ENCODE measurements around the gene NOL3. TPM values are rescaled to one million over a fixed set of nuclear protein-coding genes. Genes with fewer than 3 reads are reported as not detected.

The NOL3 gene
- total RNA-seq, 5 donors from 2014 or later (not counting 1 experiment from before 2014, with no cell fraction given) = 2.1 to 8.0 (median 5.2) TPM

DNA sequence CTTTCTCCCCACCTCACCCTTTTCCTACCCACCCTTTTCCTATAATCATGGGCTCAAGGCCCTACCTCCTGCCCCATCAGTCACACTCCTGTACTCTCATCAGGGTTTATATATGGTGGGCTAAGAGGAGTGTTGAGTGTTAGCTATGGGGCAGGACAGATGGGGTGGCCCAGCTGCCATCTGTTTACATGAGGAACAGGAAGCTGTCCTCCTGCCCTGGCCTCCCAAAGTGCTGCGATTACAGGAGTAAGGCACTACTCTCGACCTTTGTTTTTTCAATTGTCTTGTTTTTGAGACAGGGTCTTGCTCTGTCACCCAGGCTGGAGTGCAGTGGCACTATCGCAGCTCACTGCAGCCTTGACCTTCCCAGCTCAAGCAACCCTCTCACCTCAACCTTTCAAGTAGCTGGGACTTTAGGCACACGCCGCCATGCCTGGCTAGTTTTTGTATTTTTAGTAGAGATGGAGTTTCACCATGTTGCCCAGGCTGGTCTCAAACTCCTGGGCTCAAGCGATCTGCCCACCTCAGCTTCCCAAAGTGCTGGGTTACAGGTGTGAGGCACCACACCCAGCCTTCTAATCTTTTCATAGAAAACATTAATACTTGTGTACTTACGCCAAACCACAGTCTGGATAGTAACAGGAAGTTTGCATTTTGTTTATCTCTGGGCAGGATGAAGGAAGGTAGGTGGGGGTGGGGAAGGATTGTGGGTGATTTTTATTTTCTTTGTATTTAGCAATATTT, 12.3 kb upstream of the NOL3 start:
- peak in 1 of 4 experiments; percentile 4 for ATAC-seq (replicated peaks in 1 of 4)
- peak overlapping the region; percentile 87 to 93 (median 92) for H3K4me3 Mint-ChIP-seq
- DNase-seq = peak in 1 of 35 experiments; percentile 61
- peaks cover 6% of the 10 kb centered on the region for H3K36me3 Mint-ChIP-seq
- ChIA-PET CTCF (interaction anchor here (0.5 to 1.6 kb wide), 9 partner anchors 10 to 183 kb away, joined by 3 to 8 read pairs (median 3); partner anchors contain the start of gene FHOD1 (in 1 of the 2)), POLR2A (interaction anchor here in 1 of 2 donors (0.8 kb wide), 1 partner anchor 86 kb away, joined by 4 read pairs; no protein-coding TSS in a partner anchor)
- peaks cover 8 to 10% of the 10 kb centered on the region in 2 donors for H3K27me3 Mint-ChIP-seq
- H3K4me1 Mint-ChIP-seq = peaks cover 53 to 68% (median 62%) of the 10 kb centered on the region in 3 donors
- Histone ChIP-seq H3K27me3 (replicated peaks in 1 of 2; ENCODE audit: control insufficient read depth in 2 of 2, extremely low read depth in 1 of 2, insufficient read depth in 2 of 2, low read length in 1 of 2) (peaks cover 6 to 28% of the 10 kb centered on the region in 2 experiments), H3K4me3 (ENCODE audit: control insufficient read depth in 1 of 2, extremely low read depth in 1 of 2, low read length in 1 of 2) (peak overlapping the region in 1 of 2 donors; percentile 96), H3K9me3 (no peaks in the 10 kb centered on the region), H3K27ac (ENCODE audit: low read length) (peak overlapping the region; percentile 98), H3K36me3 (ENCODE audit: control insufficient read depth in 2 of 2, extremely low read depth in 1 of 2, insufficient read depth in 1 of 2, low read length in 1 of 2) (peaks cover 0 to 3% of the 10 kb centered on the region in 2 donors), H3K4me1 (ENCODE audit: control insufficient read depth in 1 of 2, extremely low read depth in 1 of 2, insufficient read depth in 2 of 2, low read length in 2 of 2) (peaks cover 26 to 84% of the 10 kb centered on the region in 2 experiments)
- 61% methylated on average over 2 of the region's 7 CpGs for WGBS (ENCODE audit: insufficient coverage)
- H3K9me3 Mint-ChIP-seq = no peaks in the 10 kb centered on the region
- peak overlapping the region; percentile 97 to 100 for H3K27ac Mint-ChIP-seq

DNA sequence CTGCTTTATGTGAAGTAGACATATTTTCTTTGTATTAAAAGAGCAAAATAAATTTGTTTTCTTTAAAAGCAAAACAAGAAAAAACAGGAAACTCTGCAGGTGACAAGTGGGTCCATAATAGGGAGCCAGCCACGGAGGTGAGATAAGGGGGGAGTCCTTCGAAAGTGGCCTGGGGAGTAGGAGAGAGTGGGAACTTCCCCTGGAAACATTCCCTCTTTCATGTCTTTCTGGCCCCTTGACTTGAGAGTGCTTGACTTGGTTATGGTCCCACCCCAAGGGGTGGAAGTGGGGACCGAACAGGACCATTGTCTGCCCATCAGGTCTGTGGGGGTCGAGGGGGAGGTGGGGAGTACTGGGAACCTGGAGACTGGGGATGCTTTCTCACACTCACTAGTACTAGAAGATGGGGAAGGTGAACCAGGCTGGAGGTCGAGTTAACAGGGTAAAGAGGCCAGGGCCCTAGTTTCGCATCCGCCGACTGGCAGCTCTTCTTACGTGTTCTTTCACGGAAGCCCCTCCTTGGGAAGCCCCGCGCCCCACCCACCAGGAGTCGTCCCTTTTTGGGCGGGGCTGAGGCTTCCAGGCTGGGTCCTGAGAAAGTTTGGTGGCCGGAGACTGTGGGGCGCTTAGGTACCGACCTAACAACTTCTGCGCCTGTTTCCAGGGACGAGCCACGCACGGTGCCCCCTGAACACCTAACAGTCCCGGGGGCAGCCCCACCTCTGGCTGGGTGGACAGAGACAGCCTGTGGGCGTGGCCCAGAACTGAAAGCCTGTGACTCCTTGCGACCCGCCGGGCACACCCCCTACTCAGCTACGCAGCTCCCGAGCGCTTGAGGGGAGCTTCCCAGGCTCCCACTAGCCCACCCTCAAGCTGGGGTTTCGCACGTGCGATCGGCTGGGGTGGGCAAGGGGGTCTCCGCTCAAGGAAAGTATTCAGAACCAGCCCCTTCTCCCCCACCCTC, 11.4 kb upstream of the NOL3 start:
- Mint-ChIP-seq H3K27ac (peak overlapping the region; percentile 97 to 100), H3K36me3 (peaks cover 6% of the 10 kb centered on the region), H3K4me1 (peaks cover 46 to 65% (median 59%) of the 10 kb centered on the region in 3 donors)

DNA sequence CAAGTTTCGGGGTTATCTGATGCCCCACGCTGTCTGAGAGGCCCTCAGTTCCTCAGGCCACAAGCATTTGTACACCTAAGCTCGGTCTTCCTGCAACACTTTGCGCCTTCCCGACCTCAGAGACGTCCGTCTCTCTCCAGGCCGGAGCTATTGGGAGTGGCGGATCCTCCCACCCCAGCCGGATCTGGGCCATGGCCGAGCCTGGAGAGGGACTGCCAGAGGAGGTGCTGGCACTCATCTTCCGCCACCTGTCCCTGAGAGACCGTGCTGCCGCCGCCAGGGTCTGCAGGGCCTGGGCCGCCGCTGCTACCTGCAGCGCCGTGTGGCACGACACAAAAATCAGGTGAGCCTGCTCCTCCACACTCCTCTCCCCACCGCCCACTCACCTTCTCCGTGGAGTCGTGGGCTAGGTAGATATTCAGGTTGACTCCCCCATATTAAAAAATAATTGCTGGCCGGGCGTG, 8.7 kb upstream of the NOL3 start:
- H3K9me3 ChIP-seq = no peaks in the 10 kb centered on the region
- peaks cover 13 to 31% of the 10 kb centered on the region in 2 donors for H3K27me3 Mint-ChIP-seq
- 75% methylated on average over 21 of the region's 25 CpGs for WGBS (ENCODE audit: insufficient coverage)
- ATAC-seq (replicated peaks in 1 of 4) (no peak), DNase-seq (no peak)
- H3K27ac ChIP-seq (ENCODE audit: low read length) = no peak overlapping the region
- no peaks in the 10 kb centered on the region for H3K36me3 ChIP-seq (ENCODE audit: control insufficient read depth in 2 of 2, extremely low read depth in 1 of 2, insufficient read depth in 1 of 2, low read length in 1 of 2)
- ChIA-PET POLR2A (no interaction called here), CTCF (no interaction called here)
- peaks cover 41 to 64% (median 50%) of the 10 kb centered on the region in 3 donors for H3K4me1 Mint-ChIP-seq
- H3K4me3 ChIP-seq (ENCODE audit: control insufficient read depth in 1 of 2, extremely low read depth in 1 of 2, low read length in 1 of 2) = peak overlapping the region in 1 of 2 donors; percentile 97
- peaks cover 6% of the 10 kb centered on the region for H3K36me3 Mint-ChIP-seq
- no peaks in the 10 kb centered on the region for H3K9me3 Mint-ChIP-seq
- no peak overlapping the region for H3K27ac Mint-ChIP-seq
- peaks cover 29 to 85% of the 10 kb centered on the region in 2 experiments for H3K4me1 ChIP-seq (ENCODE audit: control insufficient read depth in 1 of 2, extremely low read depth in 1 of 2, insufficient read depth in 2 of 2, low read length in 2 of 2)
- peak overlapping the region; percentile 9 to 87 (median 41) for H3K4me3 Mint-ChIP-seq
- H3K27me3 ChIP-seq (replicated peaks in 1 of 2; ENCODE audit: control insufficient read depth in 2 of 2, extremely low read depth in 1 of 2, insufficient read depth in 2 of 2, low read length in 1 of 2) = peaks cover 6 to 59% of the 10 kb centered on the region in 2 experiments

More for the DNA sequence above, 11.4 kb upstream of the NOL3 start:
- Histone ChIP-seq H3K27me3 (replicated peaks in 1 of 2; ENCODE audit: control insufficient read depth in 2 of 2, extremely low read depth in 1 of 2, insufficient read depth in 2 of 2, low read length in 1 of 2) (peaks cover 6 to 35% of the 10 kb centered on the region in 2 experiments), H3K4me1 (ENCODE audit: control insufficient read depth in 1 of 2, extremely low read depth in 1 of 2, insufficient read depth in 2 of 2, low read length in 2 of 2) (peaks cover 28 to 93% of the 10 kb centered on the region in 2 experiments), H3K9me3 (no peaks in the 10 kb centered on the region), H3K4me3 (ENCODE audit: control insufficient read depth in 1 of 2, extremely low read depth in 1 of 2, low read length in 1 of 2) (peak overlapping the region; percentile 96 to 97), H3K27ac (ENCODE audit: low read length) (peak overlapping the region; percentile 98), H3K36me3 (ENCODE audit: control insufficient read depth in 2 of 2, extremely low read depth in 1 of 2, insufficient read depth in 1 of 2, low read length in 1 of 2) (peaks cover 0 to 3% of the 10 kb centered on the region in 2 donors)
- ChIA-PET CTCF (interaction anchor here (0.5 to 2.3 kb wide), 7 partner anchors 15 to 205 kb away, joined by 3 to 14 read pairs (median 4); no protein-coding TSS in a partner anchor), POLR2A (interaction anchor here in 1 of 2 donors (0.5 kb wide), 1 partner anchor 137 kb away, joined by 6 read pairs; no protein-coding TSS in a partner anchor)
- DNase-seq (peak; percentile 56 to 88 (median 73)), ATAC-seq (replicated peaks in 1 of 4) (peak; percentile 35 to 53 (median 36))
- H3K9me3 Mint-ChIP-seq = no peaks in the 10 kb centered on the region
- H3K27me3 Mint-ChIP-seq = peaks cover 10 to 11% of the 10 kb centered on the region in 2 donors
- H3K4me3 Mint-ChIP-seq = peak overlapping the region; percentile 87 to 93 (median 92)
- WGBS (ENCODE audit: insufficient coverage) = 1% methylated on average over 32 of the region's 34 CpGs

DNA sequence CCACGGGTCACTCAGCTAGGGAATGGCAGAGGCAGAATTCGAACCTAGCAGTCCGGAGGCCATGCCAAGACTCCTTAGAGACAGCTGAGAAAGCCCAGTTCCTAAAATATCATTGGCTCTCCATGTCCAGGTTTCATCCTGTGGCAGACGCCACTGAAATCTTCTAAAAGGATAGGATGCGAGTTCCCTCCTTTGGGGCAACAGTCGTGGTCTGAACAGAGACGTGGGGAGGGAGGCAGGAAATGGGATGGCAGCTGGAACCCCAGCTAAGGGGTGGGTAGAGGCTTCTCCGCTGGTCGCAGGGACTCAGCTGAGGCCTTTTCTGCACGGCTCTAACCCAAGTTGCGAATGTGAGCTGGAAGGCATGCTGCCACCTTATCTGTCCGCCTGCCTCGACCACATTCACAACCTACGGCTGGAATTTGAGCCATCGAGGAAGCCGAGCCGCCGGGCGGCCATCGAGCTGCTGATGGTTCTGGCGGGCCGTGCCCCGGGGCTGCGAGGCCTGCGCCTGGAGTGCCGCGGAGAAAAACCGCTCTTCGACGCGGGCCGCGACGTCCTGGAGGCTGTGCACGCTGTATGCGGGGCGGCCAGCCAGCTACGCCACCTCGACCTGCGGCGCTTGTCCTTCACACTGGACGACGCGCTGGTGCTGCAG, 7.7 kb upstream of the NOL3 start:
- Mint-ChIP-seq H3K4me1 (peaks cover 31 to 55% (median 40%) of the 10 kb centered on the region in 3 donors), H3K4me3 (peak overlapping the region in 2 of 3 donors; percentile 41 to 87), H3K36me3 (peaks cover 4% of the 10 kb centered on the region), H3K27ac (no peak overlapping the region), H3K27me3 (peaks cover 22 to 41% of the 10 kb centered on the region in 2 donors), H3K9me3 (no peaks in the 10 kb centered on the region)
- POLR2A ChIA-PET = interaction anchor here in 1 of 2 donors (0.9 kb wide), 1 partner anchor 14 kb away, joined by 3 read pairs; no protein-coding TSS in a partner anchor
- H3K27ac ChIP-seq (ENCODE audit: low read length) = no peak overlapping the region
- H3K4me1 ChIP-seq (ENCODE audit: control insufficient read depth in 1 of 2, extremely low read depth in 1 of 2, insufficient read depth in 2 of 2, low read length in 2 of 2) = peaks cover 29 to 75% of the 10 kb centered on the region in 2 experiments
- peak overlapping the region; percentile 16 to 62 for H3K4me3 ChIP-seq (ENCODE audit: control insufficient read depth in 1 of 2, extremely low read depth in 1 of 2, low read length in 1 of 2)
- no peaks in the 10 kb centered on the region for H3K9me3 ChIP-seq
- DNase-seq = no peak
- no peaks in the 10 kb centered on the region for H3K36me3 ChIP-seq (ENCODE audit: control insufficient read depth in 2 of 2, extremely low read depth in 1 of 2, insufficient read depth in 1 of 2, low read length in 1 of 2)
- CTCF ChIA-PET = no interaction called here
- WGBS (ENCODE audit: insufficient coverage) = 29% methylated on average over 37 of the region's 44 CpGs
- H3K27me3 ChIP-seq (replicated peaks in 1 of 2; ENCODE audit: control insufficient read depth in 2 of 2, extremely low read depth in 1 of 2, insufficient read depth in 2 of 2, low read length in 1 of 2) = peaks cover 6 to 69% of the 10 kb centered on the region in 2 experiments
- ATAC-seq (replicated peaks in 1 of 4) = no peak

DNA sequence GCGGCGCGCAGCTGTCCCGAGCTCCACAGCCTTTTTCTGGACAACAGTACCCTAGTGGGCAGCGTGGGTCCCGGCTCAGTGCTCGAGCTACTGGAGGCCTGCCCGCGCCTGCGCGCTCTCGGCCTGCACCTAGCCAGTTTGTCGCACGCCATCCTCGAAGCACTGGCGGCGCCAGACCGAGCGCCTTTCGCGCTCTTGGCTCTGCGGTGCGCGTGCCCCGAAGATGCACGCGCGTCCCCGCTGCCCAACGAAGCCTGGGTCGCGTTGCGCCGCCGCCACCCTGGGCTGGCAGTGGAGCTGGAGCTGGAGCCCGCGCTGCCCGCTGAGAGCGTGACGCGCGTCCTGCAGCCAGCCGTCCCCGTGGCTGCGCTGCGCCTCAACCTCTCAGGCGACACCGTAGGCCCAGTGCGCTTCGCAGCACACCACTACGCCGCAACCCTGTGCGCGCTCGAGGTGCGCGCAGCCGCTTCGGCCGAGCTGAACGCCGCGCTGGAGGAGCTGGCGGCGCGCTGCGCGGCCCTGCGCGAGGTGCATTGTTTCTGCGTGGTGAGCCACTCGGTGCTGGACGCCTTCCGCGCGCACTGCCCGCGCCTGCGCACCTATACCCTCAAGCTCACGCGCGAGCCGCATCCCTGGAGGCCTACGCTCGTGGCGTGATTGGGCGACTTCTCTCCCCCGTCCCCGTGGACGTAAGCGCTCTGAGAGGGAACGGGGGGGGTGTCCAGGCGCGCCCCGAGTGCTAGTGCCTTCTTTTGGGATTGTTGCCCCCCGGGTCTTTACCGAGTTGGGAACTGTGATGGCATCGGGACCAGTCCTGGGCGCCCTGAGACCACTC, 7.0 kb upstream of the NOL3 start:
- Mint-ChIP-seq H3K4me3 (peak overlapping the region in 2 of 3 donors; percentile 58 to 87), H3K27ac (no peak overlapping the region), H3K4me1 (peaks cover 24 to 49% (median 33%) of the 10 kb centered on the region in 3 donors), H3K36me3 (no peaks in the 10 kb centered on the region), H3K27me3 (peaks cover 27 to 49% of the 10 kb centered on the region in 2 donors), H3K9me3 (no peaks in the 10 kb centered on the region)
- DNase-seq = peak in 10 of 35 experiments; percentile 17 to 64 (median 37)
- peaks cover 24 to 68% of the 10 kb centered on the region in 2 experiments for H3K4me1 ChIP-seq (ENCODE audit: control insufficient read depth in 1 of 2, extremely low read depth in 1 of 2, insufficient read depth in 2 of 2, low read length in 2 of 2)
- H3K9me3 ChIP-seq = no peaks in the 10 kb centered on the region
- CTCF ChIA-PET = interaction anchor here in 1 of 2 donors (0.7 kb wide), 1 partner anchor 12 kb away, joined by 3 read pairs; no protein-coding TSS in a partner anchor
- 3% methylated on average over 89 of the region's 99 CpGs for WGBS (ENCODE audit: insufficient coverage)
- peaks cover 6 to 77% of the 10 kb centered on the region in 2 experiments for H3K27me3 ChIP-seq (replicated peaks in 1 of 2; ENCODE audit: control insufficient read depth in 2 of 2, extremely low read depth in 1 of 2, insufficient read depth in 2 of 2, low read length in 1 of 2)
- POLR2A ChIA-PET = interaction anchor here in 1 of 2 donors (0.9 kb wide), 1 partner anchor 14 kb away, joined by 3 read pairs; no protein-coding TSS in a partner anchor
- peak in 2 of 4 experiments; percentile 3 for ATAC-seq (replicated peaks in 1 of 4)
- H3K36me3 ChIP-seq (ENCODE audit: control insufficient read depth in 2 of 2, extremely low read depth in 1 of 2, insufficient read depth in 1 of 2, low read length in 1 of 2) = no peaks in the 10 kb centered on the region
- peak overlapping the region; percentile 20 to 62 for H3K4me3 ChIP-seq (ENCODE audit: control insufficient read depth in 1 of 2, extremely low read depth in 1 of 2, low read length in 1 of 2)
- H3K27ac ChIP-seq (ENCODE audit: low read length) = no peak overlapping the region

Measured in T-cell (primary cell).